HepG2 (cell line): ENCODE data around the gene ING5. TPM values are rescaled to one million over a fixed set of nuclear protein-coding genes. Genes with fewer than 3 reads are reported as not detected.
A peak's percentile ranks its signal among the peaks of the same experiment; 100 is the strongest.

ENCODE experiments used
- E2F5 ChIP-seq: sonication (generic); formaldehyde crosslinking; conservative IDR thresholded peaks from 2 replicates; pipeline ENCODE4 v1.4.0; 2020; ENCODE audit warnings: missing genetic modification reagents
- ESRRA ChIP-seq: sonication (generic); formaldehyde crosslinking; IDR thresholded peaks from 2 replicates; pipeline ENCODE4 v1.5.1; 2020; ENCODE audit warnings: mild to moderate bottlenecking, low read depth, missing genetic modification reagents
- FOSL2 ChIP-seq: sonication (generic); formaldehyde crosslinking; IDR thresholded peaks from 2 replicates; pipeline ENCODE4 v1.4.0; 2020; ENCODE audit warnings: missing genetic modification reagents
- FOXA3 ChIP-seq: IDR thresholded peaks from 2 replicates; pipeline ENCODE4 v1.6.1; 2016; ENCODE audit warnings: missing genetic modification reagents, missing compliant biosample characterization
- GFI1 ChIP-seq: sonication (generic); formaldehyde crosslinking; IDR thresholded peaks from 2 replicates; pipeline ENCODE4 v1.5.0; 2020; ENCODE audit warnings: missing genetic modification reagents, mild to moderate bottlenecking, borderline replicate concordance
- HHEX ChIP-seq: IDR thresholded peaks from 2 replicates; pipeline ENCODE4 v1.6.1; 2016; ENCODE audit warnings: control low read depth
- IKZF1 ChIP-seq: fragments of 450-650 bp; IDR thresholded peaks from 2 replicates; pipeline ENCODE4 v1.7.1; 2016
- MAFF ChIP-seq: IDR thresholded peaks from 2 replicates; pipeline ENCODE4 v1.6.1; 2011; ENCODE audit warnings: low read depth, low read length, improper control_type of control experiment
- MED1 ChIP-seq: sonication (generic); formaldehyde crosslinking; IDR thresholded peaks from 2 replicates; pipeline ENCODE4 v1.4.0; 2020; ENCODE audit warnings: missing genetic modification reagents
- MTF2 ChIP-seq: sonication (generic); formaldehyde crosslinking; IDR thresholded peaks from 2 replicates; pipeline ENCODE4 v1.5.0; 2020; ENCODE audit warnings: missing genetic modification reagents, borderline replicate concordance
- POLR2AphosphoS5 ChIP-seq: IDR thresholded peaks from 2 replicates; pipeline ENCODE4 v1.6.1; 2012; ENCODE audit warnings: low read depth, low read length
- POLR2G ChIP-seq: fragments of 200-400 bp; formaldehyde crosslinking; IDR thresholded peaks from 2 replicates; pipeline ENCODE4 v1.6.1; 2018; ENCODE audit warnings: mild to moderate bottlenecking, low read depth, low read length, moderate library complexity
- SAP130 ChIP-seq: IDR thresholded peaks from 2 replicates; pipeline ENCODE4 v1.6.1; 2016; ENCODE audit warnings: low read depth
- SIX4 ChIP-seq: sonication (generic); formaldehyde crosslinking; IDR thresholded peaks from 2 replicates; pipeline ENCODE4 v1.4.0; 2020; ENCODE audit warnings: missing genetic modification reagents
- SSRP1 ChIP-seq: IDR thresholded peaks from 2 replicates; pipeline ENCODE4 v1.6.1; 2016; ENCODE audit warnings: control low read depth
- TCF7 ChIP-seq: sonication (generic); IDR thresholded peaks from 2 replicates; pipeline ENCODE4 v1.6.1; 2016; ENCODE audit warnings: antibody characterized with exemption, low read depth
- TEF ChIP-seq: sonication (generic); formaldehyde crosslinking; IDR thresholded peaks from 2 replicates; pipeline ENCODE4 v1.5.0; 2020; ENCODE audit warnings: missing genetic modification reagents
- THAP11 ChIP-seq: IDR thresholded peaks from 2 replicates; pipeline ENCODE4 v1.6.1; 2016; ENCODE audit warnings: missing biosample characterization, missing genetic modification reagents
- THRA ChIP-seq: sonication (generic); formaldehyde crosslinking; IDR thresholded peaks from 2 replicates; pipeline ENCODE4 v1.4.0; 2020; ENCODE audit warnings: missing genetic modification reagents, borderline replicate concordance
- USF2 ChIP-seq, 2 experiments: sonication (generic) in 1 of 2; formaldehyde crosslinking in 1 of 2; IDR thresholded peaks; 2 replicates each; pipeline versions ENCODE4 v1.5.1 to v1.6.1; 2011 to 2020; ENCODE audit warnings: borderline replicate concordance in 1 of 2, low read depth in 1 of 2, low read length in 1 of 2, mild to moderate bottlenecking in 1 of 2, missing genetic modification reagents in 1 of 2, moderate library complexity in 1 of 2
- ZFAT ChIP-seq: sonication (generic); formaldehyde crosslinking; conservative IDR thresholded peaks from 2 replicates; pipeline ENCODE4 v1.8.1; 2023; ENCODE audit warnings: missing genetic modification reagents, inconsistent platforms
- ZNF136 ChIP-seq: sonication (generic); formaldehyde crosslinking; IDR thresholded peaks from 2 replicates; pipeline ENCODE4 v1.8.1; 2022; ENCODE audit warnings: low read depth, mild to moderate bottlenecking, moderate library complexity, missing genetic modification reagents
- ZNF180 ChIP-seq: sonication (generic); formaldehyde crosslinking; IDR thresholded peaks from 2 replicates; pipeline ENCODE4 v1.4.0; 2020; ENCODE audit warnings: low read depth, missing genetic modification reagents, borderline replicate concordance
- ZNF3 ChIP-seq: IDR thresholded peaks from 2 replicates; pipeline ENCODE4 v1.7.0; 2017; ENCODE audit warnings: inconsistent platforms
- ZNF430 ChIP-seq: sonication (generic); formaldehyde crosslinking; IDR thresholded peaks from 2 replicates; pipeline ENCODE4 v1.9.0; 2021; ENCODE audit warnings: mild to moderate bottlenecking, missing genetic modification reagents
- ZNF879 ChIP-seq: sonication (generic); formaldehyde crosslinking; IDR thresholded peaks from 2 replicates; pipeline ENCODE4 v1.8.1; 2023; ENCODE audit warnings: missing genetic modification reagents
- ZSCAN9 ChIP-seq: IDR thresholded peaks from 2 replicates; pipeline ENCODE4 v1.6.1; 2016; ENCODE audit warnings: borderline replicate concordance
- polyA plus RNA-seq, 8 experiments: library from polyadenylated mRNA; depleted of rRNA in 3 of 8; stranded (reverse) in 7 of 8; unstranded in 1 of 8; fragments of >200 nt; fragmentation: Illumina TruSeq in 4 of 8; extraction: Trizol in 4 of 8; gene quantifications; 2 replicates each; pipeline versions ENCODE4 v1.2.1 to v1.2.3, GENCODE V29; 2011 to 2016; ENCODE audit warnings: low read depth in 4 of 8, missing spikeins in 1 of 8, mixed read lengths in 1 of 8; ENCODE audit not compliant: insufficient read depth in 1 of 8
- total RNA-seq, 5 experiments: library from RNA; depleted of rRNA; stranded (reverse); fragments of >200 nt; fragmentation: Illumina TruSeq; extraction: Trizol; gene quantifications; 2 replicates each; pipeline ENCODE4 v1.2.3, GENCODE V29; 2016; ENCODE audit warnings: low read depth in 1 of 5

The ING5 gene
- total and polyA plus RNA-seq, 2 of the 13 experiments (the other 11 are each of a cell fraction or from before 2014, with no cell fraction given): 61.9 to 71.9 TPM

- TF ChIP-seq USF2 (IDR thresholded peaks at IDR 0.05; ENCODE audit: low read depth, low read length) (peak; percentile 22; the same call in 1 of the 2 replicates), USF2 (CRISPR knock-in tag; IDR thresholded peaks at IDR 0.05; ENCODE audit: borderline replicate concordance) (no peak; the same call in 1 of the 2 replicates), MTF2 (CRISPR knock-in tag) (peak; percentile 55; the same call in 1 of the 2 replicates), ZFAT (no peak), THAP11 (CRISPR knock-in tag) (peak; percentile 18; the same call in 1 of the 2 replicates), MAFF (peak; percentile 93), IKZF1 (no peak), THRA (CRISPR knock-in tag) (no peak), ESRRA (no peak), ZNF180 (CRISPR knock-in tag) (no peak), ZSCAN9 (CRISPR knock-in tag) (no peak), SSRP1 (CRISPR knock-in tag) (0 out of 2 replicates have a peak, but pooled peaks have one; percentile 1), SAP130 (peak; percentile 47; the same call in 1 of the 2 replicates), TEF (CRISPR knock-in tag) (no peak), TCF7 (peak; percentile 73), ZNF3 (CRISPR knock-in tag) (no peak), ZNF879 (CRISPR knock-in tag) (no peak), E2F5 (no peak), FOXA3 (CRISPR knock-in tag) (no peak), POLR2AphosphoS5 (peak; percentile 61), SIX4 (CRISPR knock-in tag) (no peak), ZNF136 (CRISPR knock-in tag) (no peak), HHEX (CRISPR knock-in tag) (peak; percentile 3; the same call in 1 of the 2 replicates), FOSL2 (0 out of 2 replicates have a peak, but pooled peaks have one; percentile 6), MED1 (CRISPR knock-in tag) (peak; percentile 8; the same call in 1 of the 2 replicates), ZNF430 (CRISPR knock-in tag) (no peak), GFI1 (no peak), POLR2G (peak; percentile 70)
These were observed 70.2 kb downstream of the ING5 start (continued) for GRCh38 chr2:241772063-241772499.
